Activated naive CD8-positive, alpha-beta T cell treated with anti-CD3 and anti-CD28 coated beads, Interleukin-2, amount 10 ng/mL, durations not matched to agents 7 days and 5 days (primary cell): ENCODE measurements around the gene COL23A1. TPM values are rescaled to one million over a fixed set of nuclear protein-coding genes. Genes with fewer than 3 reads are reported as not detected.
"Not testable (repeated sequence)": the region's sequence is repeated elsewhere in the genome, so short reads cannot be mapped to it uniquely, and the experiment has no call there.

Experiments used
- ATAC-seq: fragments of 150-1000 bp; cut with Tn5 transposase; one replicate; pipeline ENCODE4 v1.10.0; 2021; ENCODE audit warnings: low read depth, moderate library complexity
- POLR2A ChIA-PET: fragments of 350-600 bp; sonication (Branson Sonifier 250); formaldehyde crosslinking; loops from one replicate; lab custom pipeline; 2021; ENCODE audit warnings: antibody characterized with exemption; lab: Charles Lee
- DNase-seq: peaks from one replicate; pipeline ENCODE4 v3.0.0; 2021
- H3K27ac Mint-ChIP-seq: one replicate; pipeline ENCODE4 v1.8.0; 2022; ENCODE audit warnings: mild to moderate bottlenecking, mixed read lengths
- H3K27me3 Mint-ChIP-seq: one replicate; pipeline ENCODE4 v1.8.0; 2022; ENCODE audit warnings: mild to moderate bottlenecking, moderate library complexity, mixed read lengths
- H3K36me3 Mint-ChIP-seq: one replicate; pipeline ENCODE4 v1.8.0; 2021; ENCODE audit warnings: mild to moderate bottlenecking, mixed read lengths
- H3K4me1 Mint-ChIP-seq: one replicate; pipeline ENCODE4 v1.8.0; 2021; ENCODE audit warnings: mixed read lengths
- H3K4me3 Mint-ChIP-seq: one replicate; pipeline ENCODE4 v1.8.0; 2022; ENCODE audit warnings: mild to moderate bottlenecking, moderate library complexity, mixed read lengths
- H3K9me3 Mint-ChIP-seq: one replicate; pipeline ENCODE4 v1.8.0; 2021; ENCODE audit warnings: mixed read lengths
- total RNA-seq, 2 experiments: library from RNA; stranded (reverse); gene quantifications; one replicate each; pipeline ENCODE4 v1.2.3, GENCODE V29; 2021

Gene COL23A1
- total RNA-seq, 2 experiments from 2014 or later, result 0.60 to 0.83 TPM

DNA sequence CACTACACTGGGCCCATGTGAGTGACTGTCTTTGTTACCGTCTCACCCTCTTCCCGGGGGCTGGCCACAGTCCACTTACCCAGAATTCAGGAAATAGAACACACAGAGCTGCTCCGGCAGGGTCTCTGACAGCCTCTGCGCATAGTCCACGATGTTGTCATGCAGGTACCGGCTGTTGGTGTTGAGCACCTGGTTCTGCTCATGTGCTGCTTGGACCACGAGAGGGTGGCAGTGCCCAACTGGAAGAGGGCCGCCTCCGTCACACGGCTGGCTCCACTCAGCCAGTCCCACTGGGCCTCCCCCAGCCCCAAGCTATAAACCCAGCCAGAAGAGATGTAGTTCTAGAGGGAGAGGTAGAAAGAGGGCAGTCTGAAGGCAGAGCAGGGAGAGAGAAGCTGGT is 360.3 kb downstream of the COL23A1 start:
- POLR2A ChIA-PET, result interaction anchor here (0.7 to 3.6 kb wide), 6 partner anchors 14 to 1103 kb away, joined by 3 to 19 read pairs (median 4); partner anchors contain the start of gene HNRNPAB
- peaks cover 48% of the 10 kb centered on the region for H3K4me1 Mint-ChIP-seq
- H3K27me3 Mint-ChIP-seq, result no peaks in the 10 kb centered on the region
- no peak for DNase-seq
- H3K9me3 Mint-ChIP-seq, result no peaks in the 10 kb centered on the region
- H3K27ac Mint-ChIP-seq, result peak overlapping the region; percentile 7
- ATAC-seq, result no peak
- H3K36me3 Mint-ChIP-seq, result peaks cover 45% of the 10 kb centered on the region
- H3K4me3 Mint-ChIP-seq, result peak overlapping the region; percentile 91

DNA sequence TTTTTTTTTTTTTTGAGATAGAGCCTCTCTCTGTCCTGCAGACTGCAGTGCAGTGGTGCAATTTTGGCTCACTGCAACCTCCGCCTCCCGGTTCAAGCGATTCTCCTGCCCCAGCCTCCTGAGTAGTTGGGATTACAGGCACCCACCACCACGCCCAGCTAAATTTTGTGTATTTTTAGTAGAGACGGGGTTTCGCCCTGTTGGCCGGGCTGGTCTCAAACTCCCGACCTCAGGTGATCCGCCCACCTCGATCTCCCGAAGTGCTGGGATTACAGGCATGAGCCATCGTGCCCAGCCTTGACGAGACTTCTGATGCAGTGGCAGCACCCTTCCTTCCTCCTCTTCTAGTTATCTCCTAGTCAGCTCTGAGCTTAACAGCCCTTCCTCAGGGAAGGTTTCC is 361.1 kb downstream of the COL23A1 start:
- H3K27ac Mint-ChIP-seq, result peak overlapping the region; percentile 46
- peaks cover 45% of the 10 kb centered on the region for H3K36me3 Mint-ChIP-seq
- not testable (repeated sequence) for H3K9me3 Mint-ChIP-seq, H3K27me3 Mint-ChIP-seq, DNase-seq, ATAC-seq
- peaks cover 41% of the 10 kb centered on the region for H3K4me1 Mint-ChIP-seq
- H3K4me3 Mint-ChIP-seq, result peak overlapping the region; percentile 36
- POLR2A ChIA-PET, result interaction anchor here (0.5 to 1.0 kb wide), 3 partner anchors 14 to 38 kb away, joined by 3 to 4 read pairs (median 3); no protein-coding TSS in a partner anchor

GRCh38 chr5:178228609-178229008 is 361.6 kb downstream of the COL23A1 start:
- peaks cover 47% of the 10 kb centered on the region for H3K36me3 Mint-ChIP-seq
- no peak overlapping the region for H3K27ac Mint-ChIP-seq
- H3K27me3 Mint-ChIP-seq, result no peaks in the 10 kb centered on the region
- POLR2A ChIA-PET, result interaction anchor here (0.5 to 1.0 kb wide), 2 partner anchors 25 to 38 kb away, joined by 3 to 4 read pairs; no protein-coding TSS in a partner anchor
- no peaks in the 10 kb centered on the region for H3K9me3 Mint-ChIP-seq
- H3K4me3 Mint-ChIP-seq, result no peak overlapping the region
- ATAC-seq, result no peak
- H3K4me1 Mint-ChIP-seq, result peaks cover 40% of the 10 kb centered on the region
- DNase-seq, result no peak

GRCh38 chr5:178227929-178228328 is 362.3 kb downstream of the COL23A1 start:
- H3K36me3 Mint-ChIP-seq, result peaks cover 52% of the 10 kb centered on the region
- ATAC-seq (no peak), DNase-seq (no peak)
- no peaks in the 10 kb centered on the region for H3K9me3 Mint-ChIP-seq
- no peak overlapping the region for H3K4me3 Mint-ChIP-seq
- H3K4me1 Mint-ChIP-seq, result peaks cover 37% of the 10 kb centered on the region
- no peaks in the 10 kb centered on the region for H3K27me3 Mint-ChIP-seq
- POLR2A ChIA-PET, result no interaction called here
- H3K27ac Mint-ChIP-seq, result peak overlapping the region; percentile 78

DNA sequence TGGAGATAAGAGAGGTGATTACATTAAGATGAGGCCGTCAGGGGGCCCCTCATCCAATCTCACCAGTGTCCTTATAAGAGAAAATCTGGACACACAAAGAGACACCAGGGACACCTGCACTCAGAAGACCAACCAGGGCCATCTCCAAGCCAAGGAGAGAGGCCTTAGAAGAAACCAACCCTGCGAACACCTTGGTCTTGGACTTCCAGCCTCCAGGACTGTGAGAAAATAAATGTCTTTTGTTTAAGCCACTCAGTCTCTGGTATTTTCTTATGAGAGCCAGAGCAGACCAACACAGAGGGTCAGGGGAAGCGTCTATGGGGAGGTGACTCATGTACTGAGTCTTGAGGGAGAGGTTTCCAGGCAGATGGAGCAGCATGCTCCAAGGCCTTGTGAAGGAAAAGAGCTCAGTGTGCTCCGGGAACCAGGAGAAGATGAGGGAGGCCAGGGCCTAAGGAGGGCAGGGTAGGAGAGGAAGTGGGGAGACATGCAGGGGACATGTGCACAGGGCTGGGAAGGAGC is 363.0 kb downstream of the COL23A1 start:
- no peaks in the 10 kb centered on the region for H3K9me3 Mint-ChIP-seq

DNA sequence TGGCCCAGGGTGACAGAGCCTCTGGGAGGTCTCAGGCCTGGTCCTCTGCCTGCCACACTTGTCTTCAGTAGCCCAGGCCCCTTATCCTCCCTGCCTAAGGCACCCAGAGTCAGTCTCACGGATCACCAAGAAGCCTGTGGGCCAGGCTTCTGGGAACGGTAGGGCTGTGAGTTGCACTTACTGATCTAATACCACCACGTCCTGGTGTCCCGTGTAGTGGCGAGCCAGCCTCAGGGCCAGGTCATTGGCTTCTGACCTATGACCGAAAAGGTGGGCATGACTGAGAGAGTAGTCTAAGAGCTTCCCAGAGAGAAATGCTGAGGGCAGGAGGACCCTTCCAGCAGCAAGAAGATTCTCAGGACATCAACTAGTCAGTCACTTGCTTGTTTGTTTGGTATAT is 365.0 kb downstream of the COL23A1 start:
- POLR2A ChIA-PET, result interaction anchor here (0.9 to 1.1 kb wide), 2 partner anchors 9 to 21 kb away, joined by 4 to 5 read pairs; partner anchors contain the start of gene HNRNPAB
- H3K4me3 Mint-ChIP-seq, result no peak overlapping the region
- DNase-seq, result no peak

More for the DNA sequence above, 363.0 kb downstream of the COL23A1 start:
- ATAC-seq (no peak), DNase-seq (no peak)
- H3K4me1 Mint-ChIP-seq, result peaks cover 35% of the 10 kb centered on the region
- POLR2A ChIA-PET, result no interaction called here
- H3K36me3 Mint-ChIP-seq, result peaks cover 52% of the 10 kb centered on the region
- no peak overlapping the region for H3K4me3 Mint-ChIP-seq
- H3K27ac Mint-ChIP-seq, result peak overlapping the region; percentile 78
- no peaks in the 10 kb centered on the region for H3K27me3 Mint-ChIP-seq

GRCh38 chr5:178224403-178224802 is 365.8 kb downstream of the COL23A1 start:
- H3K9me3 Mint-ChIP-seq, result no peaks in the 10 kb centered on the region

More for the DNA sequence above, 365.0 kb downstream of the COL23A1 start:
- Mint-ChIP-seq H3K4me1 (peaks cover 31% of the 10 kb centered on the region), H3K27ac (no peak overlapping the region), H3K9me3 (no peaks in the 10 kb centered on the region), H3K36me3 (peaks cover 42% of the 10 kb centered on the region), H3K27me3 (no peaks in the 10 kb centered on the region)
- ATAC-seq, result no peak

DNA sequence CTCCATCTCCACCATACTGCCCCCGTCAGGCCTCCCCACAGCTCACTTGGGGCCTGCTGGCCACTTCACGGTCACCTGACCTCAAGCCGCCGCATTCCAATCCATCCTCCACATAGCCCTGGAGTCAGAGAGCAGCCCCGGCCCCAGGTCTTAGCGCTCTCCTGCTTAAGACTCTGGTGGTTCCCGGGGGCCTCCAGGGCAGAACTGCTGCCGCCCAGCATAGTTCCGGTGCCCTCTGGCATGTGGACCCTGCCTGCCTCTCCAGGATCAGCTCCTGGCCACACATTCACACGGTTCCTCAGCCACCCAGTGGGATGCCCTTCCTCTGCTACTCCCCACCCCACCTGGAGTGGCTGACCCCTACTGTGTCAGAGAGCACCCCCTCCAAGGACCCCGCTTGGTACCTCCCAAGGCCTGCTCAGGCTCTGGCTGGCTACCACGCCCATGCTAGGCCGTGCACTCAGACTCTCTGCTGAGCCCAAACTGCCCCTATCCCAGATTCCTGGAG is 366.3 kb downstream of the COL23A1 start:
- POLR2A ChIA-PET, result no interaction called here
- no peak for DNase-seq
- H3K9me3 Mint-ChIP-seq, result no peaks in the 10 kb centered on the region
- no peaks in the 10 kb centered on the region for H3K27me3 Mint-ChIP-seq
- peaks cover 35% of the 10 kb centered on the region for H3K36me3 Mint-ChIP-seq
- H3K4me3 Mint-ChIP-seq, result no peak overlapping the region
- peaks cover 23% of the 10 kb centered on the region for H3K4me1 Mint-ChIP-seq
- ATAC-seq, result no peak
- peak overlapping the region; percentile 32 for H3K27ac Mint-ChIP-seq

More at GRCh38 chr5:178224403-178224802, 365.8 kb downstream of the COL23A1 start:
- H3K4me1 Mint-ChIP-seq, result peaks cover 26% of the 10 kb centered on the region
- no peak for DNase-seq
- POLR2A ChIA-PET, result interaction anchor here (0.7 to 1.1 kb wide), 3 partner anchors 9 to 20 kb away, joined by 3 to 5 read pairs (median 4); partner anchors contain the start of gene HNRNPAB
- no peak for ATAC-seq
- peaks cover 37% of the 10 kb centered on the region for H3K36me3 Mint-ChIP-seq
- no peak overlapping the region for H3K27ac Mint-ChIP-seq
- no peak overlapping the region for H3K4me3 Mint-ChIP-seq
- no peaks in the 10 kb centered on the region for H3K27me3 Mint-ChIP-seq

DNA sequence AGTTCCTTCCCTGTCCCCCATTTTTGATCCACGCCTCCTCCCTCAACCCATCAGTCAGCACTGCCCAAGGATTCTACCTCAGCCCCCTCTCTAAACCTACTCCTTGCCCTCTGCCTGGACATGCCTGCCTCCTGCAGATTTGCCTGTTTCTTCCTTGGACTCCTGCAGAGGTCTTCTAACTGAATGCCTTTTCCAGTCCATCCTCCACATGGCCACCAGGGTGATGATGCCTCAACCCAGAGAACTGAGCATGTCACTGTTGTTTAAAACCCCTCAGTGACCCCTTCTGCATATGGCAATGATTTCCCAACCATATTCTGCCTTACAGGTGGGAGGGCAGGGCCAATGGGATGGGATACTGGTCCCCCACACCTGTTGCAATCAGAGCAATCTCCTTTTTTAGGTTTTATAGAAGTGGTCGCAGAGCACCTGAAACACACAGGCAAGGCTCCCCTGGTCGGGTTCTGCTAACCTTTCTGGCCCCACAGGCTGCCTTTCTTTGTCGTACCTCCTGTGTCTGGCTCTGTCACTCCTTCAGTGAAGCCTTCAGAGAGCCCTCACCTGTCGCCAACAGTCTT is 366.9 kb downstream of the COL23A1 start:
- no peaks in the 10 kb centered on the region for H3K9me3 Mint-ChIP-seq
- DNase-seq, result no peak
- peaks cover 35% of the 10 kb centered on the region for H3K36me3 Mint-ChIP-seq
- H3K4me1 Mint-ChIP-seq, result peaks cover 20% of the 10 kb centered on the region
- peak overlapping the region; percentile 73 for H3K27ac Mint-ChIP-seq
- POLR2A ChIA-PET, result no interaction called here
- H3K27me3 Mint-ChIP-seq, result no peaks in the 10 kb centered on the region
- no peak for ATAC-seq
- no peak overlapping the region for H3K4me3 Mint-ChIP-seq

- no peaks in the 10 kb centered on the region for H3K27me3 Mint-ChIP-seq
- H3K36me3 Mint-ChIP-seq, result peaks cover 27% of the 10 kb centered on the region
- no peak overlapping the region for H3K4me3 Mint-ChIP-seq
- ATAC-seq (no peak), DNase-seq (no peak)
- POLR2A ChIA-PET, result no interaction called here
- H3K9me3 Mint-ChIP-seq, result no peaks in the 10 kb centered on the region
- no peak overlapping the region for H3K27ac Mint-ChIP-seq
- peaks cover 13% of the 10 kb centered on the region for H3K4me1 Mint-ChIP-seq
These were observed 367.9 kb downstream of the COL23A1 start for GRCh38 chr5:178222292-178222691.

DNA sequence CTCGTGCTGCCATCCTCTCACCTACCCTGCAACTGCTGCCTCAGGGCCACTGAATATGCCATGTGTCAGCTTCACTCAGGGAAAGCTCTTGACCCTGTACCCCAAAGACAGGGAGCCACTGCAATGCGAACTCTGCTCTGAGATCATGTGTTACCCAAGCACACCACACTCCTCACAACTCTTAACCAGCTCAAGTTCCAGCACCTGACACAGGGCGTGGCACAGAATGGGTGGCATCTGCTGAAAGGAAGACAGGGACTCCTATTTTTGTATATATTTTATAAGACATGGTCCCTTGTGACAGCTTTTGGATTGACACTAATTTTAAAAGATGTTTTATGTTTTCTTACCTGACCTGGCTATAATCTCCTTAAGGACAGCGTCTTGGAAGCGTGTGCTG is 368.3 kb downstream of the COL23A1 start:
- Mint-ChIP-seq H3K4me1 (peaks cover 13% of the 10 kb centered on the region), H3K4me3 (no peak overlapping the region), H3K27me3 (no peaks in the 10 kb centered on the region), H3K9me3 (no peaks in the 10 kb centered on the region), H3K27ac (peak overlapping the region; percentile 64), H3K36me3 (peaks cover 24% of the 10 kb centered on the region)
- ATAC-seq (peak; percentile 28), DNase-seq (no peak)
- POLR2A ChIA-PET, result no interaction called here

- H3K4me3 Mint-ChIP-seq, result no peak overlapping the region
- H3K27ac Mint-ChIP-seq, result peak overlapping the region; percentile 64
- peaks cover 23% of the 10 kb centered on the region for H3K36me3 Mint-ChIP-seq
- ATAC-seq (no peak), DNase-seq (no peak)
- H3K27me3 Mint-ChIP-seq, result no peaks in the 10 kb centered on the region
- POLR2A ChIA-PET, result interaction anchor here (0.7 kb wide), 1 partner anchor 14 kb away, joined by 3 read pairs; no protein-coding TSS in a partner anchor
- H3K4me1 Mint-ChIP-seq, result peaks cover 14% of the 10 kb centered on the region
- H3K9me3 Mint-ChIP-seq, result no peaks in the 10 kb centered on the region
These were observed 368.9 kb downstream of the COL23A1 start for GRCh38 chr5:178221282-178221681.

DNA sequence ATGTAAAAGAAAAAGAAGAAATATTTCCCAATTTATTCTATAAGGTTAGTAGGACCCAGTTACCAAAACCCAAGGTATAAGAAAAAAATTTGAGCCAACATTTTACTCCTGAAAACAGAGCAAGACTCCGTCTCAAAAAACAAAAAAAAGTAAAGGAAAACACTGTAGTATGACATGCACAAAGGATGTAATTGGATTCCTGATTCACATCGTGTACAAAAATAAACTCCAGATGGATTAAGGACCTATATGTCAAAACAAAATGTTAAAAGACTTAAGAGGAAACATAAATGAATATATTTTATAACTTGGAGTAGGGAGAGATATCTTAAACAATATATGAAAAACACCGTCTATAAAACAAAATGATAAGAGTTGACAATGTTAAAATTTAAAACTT is 371.4 kb downstream of the COL23A1 start:
- ATAC-seq (no peak), DNase-seq (no peak)
- no peak overlapping the region for H3K4me3 Mint-ChIP-seq
- peaks cover 27% of the 10 kb centered on the region for H3K36me3 Mint-ChIP-seq
- H3K27me3 Mint-ChIP-seq, result no peaks in the 10 kb centered on the region
- H3K9me3 Mint-ChIP-seq, result no peaks in the 10 kb centered on the region
- H3K27ac Mint-ChIP-seq, result no peak overlapping the region
- peaks cover 14% of the 10 kb centered on the region for H3K4me1 Mint-ChIP-seq
- POLR2A ChIA-PET, result no interaction called here
